Measurements from ENCODE around the gene LRFN4. TPM values are rescaled to one million over a fixed set of nuclear protein-coding genes. Genes with fewer than 3 reads are reported as not detected.

Gene LRFN4
- total RNA-seq, 2 experiments from 2014 or later = 33.9 to 38.6 TPM

DNA sequence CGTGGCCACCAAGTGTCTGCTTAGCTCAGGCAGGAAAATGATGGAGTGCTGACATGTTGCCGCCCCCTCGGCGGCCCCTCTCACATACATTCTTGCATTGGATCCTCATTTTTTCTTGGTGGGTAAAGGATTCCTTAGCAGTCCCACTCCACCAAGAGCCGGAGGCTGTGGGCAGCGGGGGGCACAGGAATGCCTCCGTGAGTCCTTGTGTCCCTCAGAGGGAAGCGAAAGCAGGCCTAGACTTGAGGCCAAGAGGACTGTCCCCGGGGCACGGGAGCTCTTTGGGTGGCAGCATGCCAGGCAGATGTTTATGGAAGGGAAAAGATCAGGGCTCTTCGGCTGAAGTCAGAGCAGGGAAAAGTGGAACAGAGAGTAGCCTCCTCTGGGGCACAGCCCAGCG lies 21.6 kb downstream of the LRFN4 start:
- Histone ChIP-seq H3K4me1 (ENCODE audit: insufficient read depth, low read length, poor library complexity, severe bottlenecking) (peaks cover 6% of the 10 kb centered on the region), H2AFZ (ENCODE audit: low read length) (no peak overlapping the region), H3K4me2 (ENCODE audit: low read length) (no peak overlapping the region), H3K9me2 (ENCODE audit: insufficient read depth, low read length) (no peaks in the 10 kb centered on the region), H3K36me3 (ENCODE audit: insufficient read depth, low read length) (no peaks in the 10 kb centered on the region), H4K20me1 (ENCODE audit: insufficient read depth, low read length) (no peaks in the 10 kb centered on the region), H3K9me3 (ENCODE audit: low read length) (no peaks in the 10 kb centered on the region), H3K4me3 (ENCODE audit: low read depth, low read length, poor library complexity, severe bottlenecking) (no peak overlapping the region), H3K79me2 (ENCODE audit: insufficient read depth, low read depth, low read length) (no peaks in the 10 kb centered on the region), H3K27ac (ENCODE audit: low read depth, low read length, poor library complexity, severe bottlenecking) (no peak overlapping the region)
- CTCF ChIA-PET (ENCODE audit: unreplicated experiment) = no interaction called here
- POLR2A ChIA-PET = interaction anchor here (1.0 kb wide), 1 partner anchor 11 kb away, joined by 3 read pairs; no protein-coding TSS in a partner anchor
- intact Hi-C loops (cut with micrococcal nuclease; ENCODE audit: unreplicated experiment) = no loop called here
- no peak for DNase-seq (ENCODE audit: low spot score)
- TF ChIP-seq CTCF (conservative IDR thresholded peaks at IDR 0.05; ENCODE audit: low read length) (no peak), EZH2phosphoT487 (IDR thresholded peaks at IDR 0.05; ENCODE audit: borderline replicate concordance, low read depth, low read length) (no peak)
- no TSS peak for BruUV-seq (replicated peaks)

DNA sequence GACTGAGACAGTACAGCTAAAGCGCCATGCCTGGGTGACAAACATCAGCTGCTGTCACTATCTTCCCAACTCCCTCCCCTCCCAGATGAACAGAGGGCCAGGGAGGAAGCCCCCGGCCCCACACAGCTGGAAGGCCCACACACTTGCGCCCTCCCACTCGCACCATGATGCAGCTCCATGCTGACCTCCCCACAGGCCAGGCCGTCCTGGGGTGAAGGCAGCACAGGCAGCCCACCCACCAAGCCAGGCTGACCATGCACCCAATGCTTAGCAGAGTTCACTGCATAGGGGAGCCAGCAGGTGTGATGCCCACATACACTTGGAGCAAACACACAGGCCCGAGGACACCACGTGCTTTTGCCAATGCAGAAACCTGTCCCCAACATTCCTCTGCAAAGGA lies 22.1 kb downstream of the LRFN4 start:
- Histone ChIP-seq H3K36me3 (ENCODE audit: insufficient read depth, low read length) (no peaks in the 10 kb centered on the region), H3K9me2 (ENCODE audit: insufficient read depth, low read length) (no peaks in the 10 kb centered on the region), H3K27ac (ENCODE audit: low read depth, low read length, poor library complexity, severe bottlenecking) (no peak overlapping the region), H3K9me3 (ENCODE audit: low read length) (no peaks in the 10 kb centered on the region), H4K20me1 (ENCODE audit: insufficient read depth, low read length) (no peaks in the 10 kb centered on the region), H3K4me3 (ENCODE audit: low read depth, low read length, poor library complexity, severe bottlenecking) (no peak overlapping the region), H3K4me1 (ENCODE audit: insufficient read depth, low read length, poor library complexity, severe bottlenecking) (peaks cover 6% of the 10 kb centered on the region), H2AFZ (ENCODE audit: low read length) (no peak overlapping the region), H3K79me2 (ENCODE audit: insufficient read depth, low read depth, low read length) (no peaks in the 10 kb centered on the region), H3K4me2 (ENCODE audit: low read length) (no peak overlapping the region)
- ChIA-PET POLR2A (no interaction called here), CTCF (ENCODE audit: unreplicated experiment) (interaction anchor here (0.6 kb wide), 1 partner anchor 123 kb away, joined by 4 read pairs; no protein-coding TSS in a partner anchor)
- TF ChIP-seq EZH2phosphoT487 (IDR thresholded peaks at IDR 0.05; ENCODE audit: borderline replicate concordance, low read depth, low read length) = no peak
- BruUV-seq (replicated peaks) = no TSS peak
- intact Hi-C loops (cut with micrococcal nuclease; ENCODE audit: unreplicated experiment) = no loop called here
- no peak for DNase-seq (ENCODE audit: low spot score)

- CTCF ChIA-PET (ENCODE audit: unreplicated experiment) = interaction anchor here (0.6 kb wide), 1 partner anchor 122 kb away, joined by 4 read pairs; no protein-coding TSS in a partner anchor
- intact Hi-C loops (cut with micrococcal nuclease; ENCODE audit: unreplicated experiment) = no loop called here
Observed at GRCh38 chr11:66879583-66879982, 22.7 kb downstream of the LRFN4 start.

More at GRCh38 chr11:66879583-66879982, 22.7 kb downstream of the LRFN4 start:
- H3K4me1 ChIP-seq (ENCODE audit: insufficient read depth, low read length, poor library complexity, severe bottlenecking) = peaks cover 6% of the 10 kb centered on the region
- no peak overlapping the region for H3K27ac ChIP-seq (ENCODE audit: low read depth, low read length, poor library complexity, severe bottlenecking)
- no peak overlapping the region for H2AFZ ChIP-seq (ENCODE audit: low read length)
- POLR2A ChIA-PET = no interaction called here
- DNase-seq (ENCODE audit: low spot score) = no peak
- BruUV-seq (replicated peaks) = no TSS peak
- TF ChIP-seq EZH2phosphoT487 (IDR thresholded peaks at IDR 0.05; ENCODE audit: borderline replicate concordance, low read depth, low read length) (no peak), CTCF (conservative IDR thresholded peaks at IDR 0.05; ENCODE audit: low read length) (no peak)
- no peaks in the 10 kb centered on the region for H3K79me2 ChIP-seq (ENCODE audit: insufficient read depth, low read depth, low read length)
- H4K20me1 ChIP-seq (ENCODE audit: insufficient read depth, low read length) = no peaks in the 10 kb centered on the region
- H3K36me3 ChIP-seq (ENCODE audit: insufficient read depth, low read length) = no peaks in the 10 kb centered on the region
- no peak overlapping the region for H3K4me2 ChIP-seq (ENCODE audit: low read length)
- H3K9me2 ChIP-seq (ENCODE audit: insufficient read depth, low read length) = no peaks in the 10 kb centered on the region
- H3K4me3 ChIP-seq (ENCODE audit: low read depth, low read length, poor library complexity, severe bottlenecking) = no peak overlapping the region
- no peaks in the 10 kb centered on the region for H3K9me3 ChIP-seq (ENCODE audit: low read length)

All from OCI-LY7 (cell line).